Activated naive CD4-positive, alpha-beta T cell treated with anti-CD3 and anti-CD28 coated beads, Interleukin-2, amount 50 U/mL, for 16 hours (primary cell): ENCODE results near the gene S100A12.

ENCODE experiments used
- DNase-seq: peaks from one replicate; pipeline ENCODE4 v3.0.0-alpha.2; 2020

The S100A12 gene

GRCh38 chr1:153365696-153366095 is 9.7 kb downstream of the S100A12 start:
- no peak for DNase-seq

- DNase-seq: no peak
Measured at GRCh38 chr1:153364766-153365666, 10.4 kb downstream of the S100A12 start.

GRCh38 chr1:153364156-153364555 is 11.3 kb downstream of the S100A12 start:
- no peak for DNase-seq

- no peak for DNase-seq
Measured at GRCh38 chr1:153363641-153364040, 11.8 kb downstream of the S100A12 start.

- no peak for DNase-seq
Measured at GRCh38 chr1:153362187-153362775, 13.1 kb downstream of the S100A12 start.

GRCh38 chr1:153361480-153362109 is 13.8 kb downstream of the S100A12 start:
- no peak for DNase-seq

GRCh38 chr1:153360592-153361479 is 14.6 kb downstream of the S100A12 start:
- DNase-seq: no peak

GRCh38 chr1:153360190-153360589 is 15.2 kb downstream of the S100A12 start:
- no peak for DNase-seq

GRCh38 chr1:153359241-153359640 is 16.2 kb downstream of the S100A12 start:
- no peak for DNase-seq

GRCh38 chr1:153358691-153358975 is 16.8 kb downstream of the S100A12 start:
- no peak for DNase-seq

GRCh38 chr1:153357853-153358690 is 17.3 kb downstream of the S100A12 start, which contains the start of gene S100A9:
TSS of gene S100A9 (plus strand) at chr1:153357854. CDS start at chr1:153358284, 430 bp downstream.
- DNase-seq: no peak

- no peak for DNase-seq
Measured at GRCh38 chr1:153357076-153357852, 18.2 kb downstream of the S100A12 start.

- DNase-seq: no peak
Measured at GRCh38 chr1:153356392-153357075, 18.9 kb downstream of the S100A12 start.

- peak; percentile 30 for DNase-seq
Measured at GRCh38 chr1:153355445-153356071, 19.9 kb downstream of the S100A12 start.

GRCh38 chr1:153354515-153355193 is 20.8 kb downstream of the S100A12 start:
- no peak for DNase-seq

- DNase-seq: no peak
Measured at GRCh38 chr1:153353226-153353947, 22.0 kb downstream of the S100A12 start.

- DNase-seq: peak; percentile 62
Measured at GRCh38 chr1:153352523-153352922, 22.9 kb downstream of the S100A12 start.

- no peak for DNase-seq
Measured at GRCh38 chr1:153350321-153350957, 25.0 kb downstream of the S100A12 start.
